ENCODE measurements around the gene TTC39C.
A peak's percentile ranks its signal among the peaks of the same experiment; 100 is the strongest.

The TTC39C gene

DNA sequence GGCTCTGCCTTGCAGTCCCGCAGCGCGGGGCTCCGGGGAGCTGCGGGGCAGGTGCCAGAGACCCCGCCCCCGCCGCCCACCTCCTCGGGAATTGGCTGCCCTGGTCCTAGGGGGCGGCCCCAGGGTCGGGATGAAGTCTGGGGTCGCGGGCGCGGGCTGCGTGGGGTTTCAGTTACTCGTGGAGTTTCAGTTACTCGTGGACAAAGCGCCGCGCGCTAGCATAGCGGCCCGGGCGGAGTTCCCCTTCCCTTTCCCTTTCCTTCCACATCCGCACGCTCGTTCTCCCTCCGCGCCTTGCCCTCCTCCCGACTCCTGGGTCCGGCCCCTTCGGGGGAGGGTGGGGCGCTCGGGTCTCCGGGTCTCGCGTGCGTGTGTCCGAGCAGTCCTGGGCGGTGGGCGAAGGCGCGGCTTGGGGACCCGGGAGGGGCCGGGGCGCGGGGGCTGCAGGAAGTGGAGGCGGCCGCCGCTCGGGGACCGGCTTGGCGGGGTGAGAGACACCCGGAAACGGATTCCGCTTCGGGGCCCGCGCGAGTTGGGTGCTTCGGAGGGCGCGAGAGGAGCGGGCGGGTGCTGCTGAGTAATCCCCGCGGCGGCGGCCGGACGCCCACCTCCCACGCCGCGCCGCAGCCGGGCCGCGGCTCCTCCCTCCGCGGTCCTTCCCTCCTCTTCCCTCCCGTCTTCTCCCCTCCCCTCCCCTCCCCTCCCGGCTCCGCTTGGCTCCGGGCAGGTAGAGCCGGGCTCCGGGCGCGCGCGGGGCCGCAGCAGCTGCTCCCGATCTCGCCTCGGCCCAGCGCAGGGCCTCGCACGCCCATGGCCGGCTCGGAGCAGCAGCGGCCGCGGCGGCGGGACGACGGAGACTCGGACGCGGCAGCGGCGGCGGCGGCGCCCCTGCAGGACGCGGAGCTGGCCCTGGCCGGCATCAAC is at the start of gene TTC39C:
Gene TTC39C, plus strand, starts transcription at position 693 of the 924 bp plus-strand sequence. Its CDS starts 118 bp downstream, at position 811.
- DNase-seq (ENCODE audit: low read depth, low spot score) = no peak
- H3K9ac ChIP-seq (ENCODE audit: insufficient read length, low read depth) = peak within 1 kb of the TSS; percentile 83
- peak within 1 kb of the TSS; percentile 77 for H3K4me3 ChIP-seq (ENCODE audit: insufficient read length, low read depth)
- H3K36me3 ChIP-seq (ENCODE audit: insufficient read depth, insufficient read length, low read length) = no peaks in the 10 kb centered on the region
- peaks cover 40% of the 10 kb centered on the region for H3K27me3 ChIP-seq (ENCODE audit: insufficient read depth, insufficient read length)
- no peaks in the 10 kb centered on the region for H3K4me1 ChIP-seq (ENCODE audit: insufficient read depth, insufficient read length)
- no peaks in the 10 kb centered on the region for H3K9me3 ChIP-seq (ENCODE audit: insufficient read depth, low read length)
- TF ChIP-seq ZNF274 (IDR thresholded peaks at IDR 0.05; ENCODE audit: low read depth, low read length) (no peak), YY1 (IDR thresholded peaks at IDR 0.05; ENCODE audit: insufficient read depth, insufficient read length) (no peak), SUZ12 (IDR thresholded peaks at IDR 0.05; ENCODE audit: extremely low read depth, insufficient read depth, insufficient read length) (no peak)

DNA sequence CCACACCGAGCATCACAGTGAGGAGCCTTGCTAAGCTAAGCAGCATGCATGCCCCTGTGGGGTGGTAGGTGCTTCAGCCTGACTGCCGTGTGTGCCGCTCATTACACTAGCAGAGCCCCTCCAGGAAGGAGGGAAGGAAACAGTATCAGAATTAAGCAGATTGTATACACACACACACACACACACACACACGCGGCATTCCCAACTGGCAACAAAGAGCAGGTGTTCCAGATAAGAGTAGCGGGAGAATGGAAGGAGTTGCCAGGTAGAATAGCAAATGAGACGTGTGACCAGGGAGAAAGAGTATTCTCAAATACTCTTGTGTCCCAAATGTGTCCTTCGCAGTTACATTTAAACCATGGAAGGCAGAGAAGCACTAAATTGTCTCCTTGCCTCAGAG is 47.6 kb upstream of the TTC39C start:
- Histone ChIP-seq H3K36me3 (ENCODE audit: insufficient read depth, insufficient read length, low read length) (no peaks in the 10 kb centered on the region), H3K4me3 (ENCODE audit: insufficient read length, low read depth) (no peak overlapping the region), H3K9me3 (ENCODE audit: insufficient read depth, low read length) (no peaks in the 10 kb centered on the region), H3K4me1 (ENCODE audit: insufficient read depth, insufficient read length) (no peaks in the 10 kb centered on the region), H3K27me3 (ENCODE audit: insufficient read depth, insufficient read length) (no peaks in the 10 kb centered on the region), H3K9ac (ENCODE audit: insufficient read length, low read depth) (no peak overlapping the region)
- DNase-seq (ENCODE audit: low read depth, low spot score) = no peak
- no peak for TF ChIP-seq SUZ12 (IDR thresholded peaks at IDR 0.05; ENCODE audit: extremely low read depth, insufficient read depth, insufficient read length)

DNA sequence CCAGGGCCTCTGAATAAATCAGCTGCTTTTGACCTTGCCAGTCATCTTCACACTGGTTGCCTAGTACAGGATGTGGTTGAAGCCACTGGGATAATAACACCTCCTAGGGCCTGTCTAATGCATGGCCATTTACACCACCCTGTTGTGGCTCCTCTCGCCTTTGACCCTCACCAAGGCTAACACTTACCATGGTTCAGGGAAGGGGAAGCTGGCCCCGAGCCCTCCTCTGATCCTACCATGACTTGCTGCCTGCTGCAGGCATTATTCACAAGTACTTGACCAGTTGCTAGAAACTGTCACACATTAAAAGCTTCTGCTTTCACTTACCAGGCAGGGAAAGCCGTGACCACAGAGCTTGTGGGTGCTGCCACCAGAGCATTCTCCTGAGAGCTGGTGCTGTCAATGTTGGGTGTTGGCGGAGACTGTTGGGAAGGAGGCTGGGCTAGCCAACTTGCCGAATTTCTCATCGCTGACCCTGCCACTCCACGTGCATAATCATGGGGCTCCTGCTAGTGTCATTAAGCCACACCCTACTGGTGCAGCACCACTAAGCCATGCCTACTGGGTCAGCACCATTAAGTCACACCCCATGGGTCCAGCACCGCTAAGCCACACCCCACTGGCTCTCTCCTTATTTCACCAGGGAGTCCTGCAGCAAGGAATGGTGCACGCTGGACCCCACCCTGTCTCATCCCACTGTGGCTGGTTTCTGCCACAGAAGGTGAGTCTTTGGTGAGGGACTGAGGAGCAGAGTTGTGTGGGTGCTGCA is 47.0 kb upstream of the TTC39C start:
- Histone ChIP-seq H3K4me3 (ENCODE audit: insufficient read length, low read depth) (no peak overlapping the region), H3K36me3 (ENCODE audit: insufficient read depth, insufficient read length, low read length) (no peaks in the 10 kb centered on the region), H3K4me1 (ENCODE audit: insufficient read depth, insufficient read length) (no peaks in the 10 kb centered on the region), H3K9me3 (ENCODE audit: insufficient read depth, low read length) (no peaks in the 10 kb centered on the region), H3K9ac (ENCODE audit: insufficient read length, low read depth) (no peak overlapping the region), H3K27me3 (ENCODE audit: insufficient read depth, insufficient read length) (no peaks in the 10 kb centered on the region)
- TF ChIP-seq YY1 (IDR thresholded peaks at IDR 0.05; ENCODE audit: insufficient read depth, insufficient read length) (no peak), SUZ12 (IDR thresholded peaks at IDR 0.05; ENCODE audit: extremely low read depth, insufficient read depth, insufficient read length) (no peak), ZNF274 (IDR thresholded peaks at IDR 0.05; ENCODE audit: low read depth, low read length) (no peak)
- no peak for DNase-seq (ENCODE audit: low read depth, low spot score)

DNA sequence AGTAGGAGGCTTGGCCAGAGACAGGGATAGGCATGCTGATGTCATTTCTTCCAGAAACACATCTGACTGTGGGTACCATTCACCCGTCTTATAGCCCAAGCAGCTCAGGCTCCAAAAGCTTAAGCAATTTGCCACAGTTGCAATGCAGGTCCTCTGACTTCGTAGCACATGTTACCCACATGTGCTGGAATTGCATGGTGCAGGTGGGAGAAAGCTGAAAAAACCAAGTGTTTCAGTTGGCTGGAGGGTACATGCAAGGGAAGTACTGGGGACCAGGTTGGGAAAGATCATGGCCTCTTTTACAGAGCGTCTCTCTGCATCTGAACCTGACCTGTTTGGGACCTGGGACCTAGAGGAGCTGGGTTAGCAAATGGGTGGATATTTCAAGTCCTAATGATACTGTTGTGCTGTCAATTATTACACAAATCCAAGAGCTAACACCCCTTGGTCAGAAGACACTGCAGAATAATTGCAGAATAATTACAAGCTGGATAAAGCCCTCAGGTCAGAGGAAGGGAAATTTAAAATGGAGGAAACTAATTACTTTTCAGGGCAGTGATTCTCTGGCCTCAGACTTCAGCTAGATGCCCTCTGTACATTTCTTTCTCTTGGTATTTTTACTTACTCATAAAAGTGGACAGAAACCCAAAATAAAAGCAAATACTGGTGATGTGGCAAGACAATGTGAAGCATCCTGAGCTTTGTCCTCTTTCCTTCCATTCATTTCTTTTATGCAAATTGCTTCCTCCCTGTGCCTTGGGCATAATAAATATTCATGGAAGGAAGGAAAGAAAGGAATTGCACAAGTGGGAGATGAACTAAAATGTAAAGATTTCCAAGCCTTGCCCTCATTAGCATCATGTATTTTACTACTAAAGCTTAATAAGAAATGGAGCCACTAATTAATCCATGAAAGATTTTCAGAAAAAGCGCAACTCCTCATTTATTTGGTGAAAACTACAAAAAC is 45.6 kb upstream of the TTC39C start:
- Histone ChIP-seq H3K36me3 (ENCODE audit: insufficient read depth, insufficient read length, low read length) (no peaks in the 10 kb centered on the region), H3K4me1 (ENCODE audit: insufficient read depth, insufficient read length) (no peaks in the 10 kb centered on the region), H3K27me3 (ENCODE audit: insufficient read depth, insufficient read length) (no peaks in the 10 kb centered on the region), H3K9ac (ENCODE audit: insufficient read length, low read depth) (no peak overlapping the region), H3K9me3 (ENCODE audit: insufficient read depth, low read length) (no peaks in the 10 kb centered on the region), H3K4me3 (ENCODE audit: insufficient read length, low read depth) (no peak overlapping the region)
- no peak for DNase-seq (ENCODE audit: low read depth, low spot score)
- TF ChIP-seq ZNF274 (IDR thresholded peaks at IDR 0.05; ENCODE audit: low read depth, low read length) (no peak), YY1 (IDR thresholded peaks at IDR 0.05; ENCODE audit: insufficient read depth, insufficient read length) (no peak), SUZ12 (IDR thresholded peaks at IDR 0.05; ENCODE audit: extremely low read depth, insufficient read depth, insufficient read length) (no peak)

DNA sequence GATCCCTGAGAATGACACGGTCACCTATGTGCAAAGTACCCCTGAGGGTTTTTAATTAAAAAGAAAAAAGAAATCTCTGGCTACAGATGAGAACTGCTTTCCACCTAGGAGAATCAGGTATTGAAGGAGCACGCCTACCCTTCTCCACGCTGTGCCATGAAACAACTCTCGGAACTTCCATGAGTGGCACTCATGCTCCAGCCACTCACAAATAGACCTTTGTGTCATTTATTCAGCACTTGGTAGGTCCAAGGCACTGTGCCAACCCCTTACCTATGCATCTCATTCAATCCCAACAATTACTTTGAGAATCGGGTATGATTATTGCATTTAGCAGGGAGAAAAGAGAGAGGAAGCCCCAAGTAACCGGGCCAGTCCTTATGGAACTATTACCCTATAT is 44.9 kb upstream of the TTC39C start:
- no peaks in the 10 kb centered on the region for H3K27me3 ChIP-seq (ENCODE audit: insufficient read depth, insufficient read length)
- no peak for DNase-seq (ENCODE audit: low read depth, low spot score)
- no peak for TF ChIP-seq ZNF274 (IDR thresholded peaks at IDR 0.05; ENCODE audit: low read depth, low read length)
- no peak for TF ChIP-seq SUZ12 (IDR thresholded peaks at IDR 0.05; ENCODE audit: extremely low read depth, insufficient read depth, insufficient read length)
- no peak for TF ChIP-seq YY1 (IDR thresholded peaks at IDR 0.05; ENCODE audit: insufficient read depth, insufficient read length)
- no peaks in the 10 kb centered on the region for H3K4me1 ChIP-seq (ENCODE audit: insufficient read depth, insufficient read length)
- no peaks in the 10 kb centered on the region for H3K36me3 ChIP-seq (ENCODE audit: insufficient read depth, insufficient read length, low read length)
- no peak overlapping the region for H3K9ac ChIP-seq (ENCODE audit: insufficient read length, low read depth)
- H3K4me3 ChIP-seq (ENCODE audit: insufficient read length, low read depth) = no peak overlapping the region
- H3K9me3 ChIP-seq (ENCODE audit: insufficient read depth, low read length) = no peaks in the 10 kb centered on the region

DNA sequence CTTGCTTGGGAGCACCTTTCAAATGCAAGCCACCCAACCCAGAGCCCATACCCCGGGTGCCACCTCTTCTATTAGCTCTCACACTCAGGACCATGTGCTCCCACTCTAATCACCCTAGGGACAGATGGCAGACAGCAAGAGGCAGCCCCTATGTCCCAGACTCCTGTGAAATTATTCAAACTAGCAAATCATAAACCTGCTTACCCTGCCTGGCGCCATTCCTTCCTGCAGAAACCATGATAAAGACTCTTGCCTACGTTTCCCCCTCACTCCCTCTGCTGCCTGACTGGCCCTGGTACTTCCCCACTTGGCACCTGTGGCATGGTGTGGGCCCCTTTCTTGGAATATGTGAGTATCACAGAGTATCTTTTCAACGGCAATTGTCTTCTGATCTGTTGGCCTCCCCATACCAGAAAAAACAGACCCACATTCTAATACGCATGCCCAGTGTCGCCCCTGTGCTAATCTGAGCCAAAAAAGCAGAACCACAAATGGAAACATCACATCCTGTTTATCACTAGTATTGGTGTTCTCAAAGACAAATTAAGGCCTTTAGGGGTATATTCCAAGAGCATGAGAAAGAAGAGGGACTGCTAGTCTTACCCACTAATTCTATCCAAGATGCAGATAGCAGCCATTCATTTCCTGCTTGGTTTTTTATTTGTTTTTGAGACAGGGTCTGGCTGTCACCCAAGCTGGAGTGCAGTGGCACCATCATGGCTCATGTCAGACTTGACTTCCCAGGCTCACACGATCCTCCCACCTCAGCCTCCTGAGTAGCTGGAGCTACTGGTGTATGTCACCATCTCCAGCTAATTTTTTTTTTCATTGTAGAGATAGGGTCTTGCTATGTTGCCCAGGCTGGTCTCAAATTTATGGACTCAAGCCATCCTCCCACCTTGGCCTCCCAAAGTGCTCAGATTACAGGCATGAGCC is 44.1 kb upstream of the TTC39C start:
- H3K27me3 ChIP-seq (ENCODE audit: insufficient read depth, insufficient read length) = no peaks in the 10 kb centered on the region
- H3K9me3 ChIP-seq (ENCODE audit: insufficient read depth, low read length) = no peaks in the 10 kb centered on the region
- no peaks in the 10 kb centered on the region for H3K36me3 ChIP-seq (ENCODE audit: insufficient read depth, insufficient read length, low read length)
- H3K9ac ChIP-seq (ENCODE audit: insufficient read length, low read depth) = no peak overlapping the region
- DNase-seq (ENCODE audit: low read depth, low spot score) = no peak
- H3K4me1 ChIP-seq (ENCODE audit: insufficient read depth, insufficient read length) = no peaks in the 10 kb centered on the region
- H3K4me3 ChIP-seq (ENCODE audit: insufficient read length, low read depth) = no peak overlapping the region
- TF ChIP-seq YY1 (IDR thresholded peaks at IDR 0.05; ENCODE audit: insufficient read depth, insufficient read length) = no peak
- no peak for TF ChIP-seq SUZ12 (IDR thresholded peaks at IDR 0.05; ENCODE audit: extremely low read depth, insufficient read depth, insufficient read length)

Data from NT2/D1 (cell line).